ENCODE results near the gene ARHGEF33.

- no peak for TF ChIP-seq EZH2 (IDR thresholded peaks at IDR 0.05; ENCODE audit: insufficient read depth, poor library complexity, severe bottlenecking)
- no peak for TF ChIP-seq EZH2phosphoT487 (IDR thresholded peaks at IDR 0.05; ENCODE audit: insufficient read depth, low read depth)
Observed at GRCh38 chr2:38933653-38934052, 44.0 kb downstream of the ARHGEF33 start.

Measured in GM23248 (cell line).